ENCODE results near the gene SLCO4A1.

Gene SLCO4A1

DNA sequence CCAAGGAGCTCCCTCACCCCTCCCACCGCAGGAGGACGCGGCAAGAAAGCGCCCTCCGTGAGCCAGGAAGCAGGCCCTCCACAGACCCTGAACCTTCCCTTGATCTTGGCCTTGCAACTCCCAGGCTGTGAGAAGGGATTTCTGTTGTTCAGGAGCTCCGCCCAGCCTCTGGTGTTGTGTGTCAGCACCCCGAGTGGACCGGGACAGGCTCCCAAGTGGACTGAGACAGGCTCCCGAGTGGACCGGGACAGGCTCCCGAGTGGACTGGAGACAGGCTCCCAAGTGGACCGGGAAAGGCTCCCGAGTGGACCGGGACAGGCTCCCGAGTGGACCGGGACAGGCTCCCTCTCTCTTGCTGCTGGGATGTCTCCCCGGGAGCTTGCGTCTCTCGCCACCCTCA lies 57.0 kb downstream of the SLCO4A1 start:
- no peaks in the 10 kb centered on the region for H3K9me3 ChIP-seq
- peaks cover 1% of the 10 kb centered on the region for H3K27me3 ChIP-seq
- H3K27ac ChIP-seq: no peak overlapping the region
- H3K4me3 ChIP-seq (ENCODE audit: low read depth in 1 of 2, low read length in 1 of 2): no peak overlapping the region
- H3K36me3 ChIP-seq: no peaks in the 10 kb centered on the region
- H3K4me1 ChIP-seq (ENCODE audit: control insufficient read depth in 1 of 2, insufficient read depth in 1 of 2, low read depth in 1 of 2, low read length in 1 of 2): peaks cover 4 to 12% of the 10 kb centered on the region in 2 experiments
- no peak for TF ChIP-seq CTCF (IDR thresholded peaks at IDR 0.05)

DNA sequence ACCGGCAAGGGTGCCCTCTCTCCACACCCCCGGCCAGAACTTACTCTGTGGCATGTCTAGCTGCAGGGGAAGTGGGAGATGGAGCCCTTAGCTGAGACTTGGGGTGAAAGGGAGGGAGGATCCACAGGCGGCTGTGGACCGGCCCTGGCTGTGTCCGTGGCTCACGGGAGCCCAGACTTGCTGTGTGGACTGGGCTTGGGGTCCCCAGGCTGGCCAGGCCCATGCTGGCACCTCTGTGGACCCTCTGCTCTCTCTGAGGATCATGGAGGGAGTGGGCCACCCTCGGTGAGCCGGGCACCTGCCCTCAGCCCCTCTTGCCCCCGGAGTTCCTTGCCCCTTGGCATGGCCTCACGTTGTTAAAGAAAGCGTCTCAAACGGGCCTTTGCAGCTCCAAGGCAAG lies 57.4 kb downstream of the SLCO4A1 start:
- no peak overlapping the region for H3K27ac ChIP-seq
- TF ChIP-seq CTCF (IDR thresholded peaks at IDR 0.05): no peak
- peaks cover 4 to 12% of the 10 kb centered on the region in 2 experiments for H3K4me1 ChIP-seq (ENCODE audit: control insufficient read depth in 1 of 2, insufficient read depth in 1 of 2, low read depth in 1 of 2, low read length in 1 of 2)
- no peak overlapping the region for H3K4me3 ChIP-seq (ENCODE audit: low read depth in 1 of 2, low read length in 1 of 2)
- peaks cover 5% of the 10 kb centered on the region for H3K27me3 ChIP-seq
- no peaks in the 10 kb centered on the region for H3K36me3 ChIP-seq
- no peaks in the 10 kb centered on the region for H3K9me3 ChIP-seq

- TF ChIP-seq CTCF (IDR thresholded peaks at IDR 0.05): no peak
- H3K4me1 ChIP-seq (ENCODE audit: control insufficient read depth in 1 of 2, insufficient read depth in 1 of 2, low read depth in 1 of 2, low read length in 1 of 2): peaks cover 4 to 9% of the 10 kb centered on the region in 2 experiments
- no peaks in the 10 kb centered on the region for H3K9me3 ChIP-seq
- H3K27me3 ChIP-seq: peaks cover 5% of the 10 kb centered on the region
- H3K4me3 ChIP-seq (ENCODE audit: low read depth in 1 of 2, low read length in 1 of 2): no peak overlapping the region
- no peaks in the 10 kb centered on the region for H3K36me3 ChIP-seq
- no peak overlapping the region for H3K27ac ChIP-seq
These were observed 58.1 kb downstream of the SLCO4A1 start for GRCh38 chr20:62700261-62700930.

DNA sequence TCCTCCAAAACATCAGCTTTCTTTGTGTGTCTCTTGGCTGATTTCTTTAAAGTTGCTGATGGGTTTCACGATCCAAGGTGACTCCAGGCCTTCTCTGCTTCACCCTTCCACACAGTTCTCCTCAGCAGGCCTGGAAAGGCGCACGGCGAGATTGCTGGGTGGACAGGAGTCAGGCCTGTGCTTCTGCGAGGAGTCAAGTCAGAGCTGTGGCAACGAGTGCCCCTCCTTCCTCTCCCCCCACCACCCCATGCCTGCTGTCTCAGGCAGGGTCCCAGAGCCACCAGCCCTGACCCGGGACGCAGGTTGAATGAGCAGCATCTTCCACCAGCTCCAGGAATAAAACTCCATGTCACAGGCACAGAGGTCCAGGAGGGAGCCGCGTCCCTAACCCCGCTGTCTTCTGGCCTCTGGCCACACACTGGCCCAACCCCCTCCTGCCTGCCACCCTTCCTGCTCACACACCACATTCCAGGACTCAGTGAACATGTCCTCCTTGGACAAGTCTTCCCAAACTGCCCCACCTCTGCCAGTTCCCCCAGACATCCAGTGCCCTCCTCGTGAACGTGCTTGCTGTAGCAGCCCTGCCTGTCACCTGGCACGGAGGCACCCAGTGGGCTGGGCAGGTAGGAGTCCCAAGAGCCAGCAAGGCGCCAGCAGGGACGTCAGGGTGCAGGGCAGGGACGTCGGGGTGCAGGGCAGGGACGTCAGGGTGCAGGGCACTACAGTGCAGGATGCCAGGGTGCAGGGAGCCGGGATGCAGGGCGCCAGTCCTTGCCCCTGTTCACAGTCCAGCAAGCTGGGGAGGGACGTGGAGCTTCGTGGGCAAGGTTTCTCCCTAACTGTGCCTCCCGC lies 59.1 kb downstream of the SLCO4A1 start:
- H3K36me3 ChIP-seq: no peaks in the 10 kb centered on the region
- H3K27ac ChIP-seq: no peak overlapping the region
- no peak overlapping the region for H3K4me3 ChIP-seq (ENCODE audit: low read depth in 1 of 2, low read length in 1 of 2)
- peaks cover 5% of the 10 kb centered on the region for H3K27me3 ChIP-seq
- no peak for TF ChIP-seq CTCF (IDR thresholded peaks at IDR 0.05)
- H3K9me3 ChIP-seq: no peaks in the 10 kb centered on the region
- no peaks in the 10 kb centered on the region for H3K4me1 ChIP-seq (ENCODE audit: control insufficient read depth in 1 of 2, insufficient read depth in 1 of 2, low read depth in 1 of 2, low read length in 1 of 2)

GRCh38 chr20:62702013-62702300 lies 59.7 kb downstream of the SLCO4A1 start:
- no peak overlapping the region for H3K4me3 ChIP-seq (ENCODE audit: low read depth in 1 of 2, low read length in 1 of 2)
- no peaks in the 10 kb centered on the region for H3K4me1 ChIP-seq (ENCODE audit: control insufficient read depth in 1 of 2, insufficient read depth in 1 of 2, low read depth in 1 of 2, low read length in 1 of 2)
- H3K36me3 ChIP-seq: no peaks in the 10 kb centered on the region
- no peaks in the 10 kb centered on the region for H3K9me3 ChIP-seq
- no peak overlapping the region for H3K27ac ChIP-seq
- no peak for TF ChIP-seq CTCF (IDR thresholded peaks at IDR 0.05)
- H3K27me3 ChIP-seq: peaks cover 8% of the 10 kb centered on the region
